Lower lobe of right lung (tissue), 2 donors: Measurements from ENCODE around the gene NCKAP1. TPM values are rescaled to one million over a fixed set of nuclear protein-coding genes. Genes with fewer than 3 reads are reported as not detected.
"Not testable (repeated sequence)": the region's sequence is repeated elsewhere in the genome, so short reads cannot be mapped to it uniquely, and the experiment has no call there.

Source experiments
- ATAC-seq, 2 donors: fragments of 200-7000 bp; cut with Tn5 transposase; one replicate each; pipeline ENCODE4 v1.9.1; 2020 to 2022; ENCODE audit warnings: mild to moderate bottlenecking in 2 of 2, moderate library complexity in 2 of 2
- DNase-seq: peaks from one replicate; pipeline ENCODE4 v3.0.0-alpha.2; 2020
- H3K27ac ChIP-seq: fragments of 200-600 bp; one replicate; pipeline ENCODE4 v1.8.0; 2022
- H3K27me3 ChIP-seq: fragments of 200-600 bp; one replicate; pipeline ENCODE4 v1.8.0; 2022; ENCODE audit warnings: low read depth
- H3K36me3 ChIP-seq: fragments of 200-600 bp; one replicate; pipeline ENCODE4 v1.8.0; 2022; ENCODE audit warnings: mild to moderate bottlenecking
- H3K4me1 ChIP-seq: fragments of 200-600 bp; one replicate; pipeline ENCODE4 v1.8.0; 2022
- H3K4me3 ChIP-seq: fragments of 200-600 bp; one replicate; pipeline ENCODE4 v1.8.0; 2022; ENCODE audit warnings: mild to moderate bottlenecking
- H3K9me3 ChIP-seq: fragments of 200-600 bp; one replicate; pipeline ENCODE4 v1.8.0; 2022
- intact Hi-C: fragments of 100-400 bp; cut with DNase I; formaldehyde crosslinking; loops from one replicate; pipeline ENCODE4 v1.11.0; 2022
- total RNA-seq: library from RNA; stranded (reverse); fragmentation: NEBNext Ultra II Directional; extraction: Animal tissue kit (Norgen Biotek cat#: 25700); gene quantifications from one replicate; pipeline ENCODE4 v1.2.1, GENCODE V29; 2021
- TF ChIP-seq, protein P1 (sequence below): fragments of 200-600 bp; IDR thresholded peaks from one replicate; pipeline ENCODE4 v1.8.0; 2022; ENCODE audit warnings: antibody characterized with exemption, mild to moderate bottlenecking
- donor health status: DM: no; HTN: yes; CAD: no; lungs with severe emphysema.

The NCKAP1 gene
- total RNA-seq, 1 donor from 2014 or later, result 96.8 TPM

DNA sequence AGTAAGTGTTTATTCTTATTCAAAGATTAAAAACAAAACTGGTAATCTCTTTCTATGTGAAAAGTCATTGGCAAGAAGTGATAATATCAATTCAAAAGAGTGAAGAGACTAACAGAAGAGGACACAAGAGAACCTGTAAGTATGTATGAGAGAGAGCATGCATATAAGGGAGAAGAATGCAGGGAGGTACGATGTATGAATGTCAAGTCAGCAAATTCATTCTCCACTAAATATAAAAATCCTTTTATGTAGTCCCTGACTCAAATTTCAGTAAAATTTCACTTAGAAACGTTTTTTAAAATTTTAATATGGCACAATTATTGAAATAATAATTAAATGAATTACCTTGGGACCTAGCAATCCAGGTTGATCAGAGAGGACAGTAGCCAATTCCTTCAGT, 55.3 kb downstream of the NCKAP1 start:
- H3K27me3 ChIP-seq, result no peaks in the 10 kb centered on the region
- H3K9me3 ChIP-seq, result no peaks in the 10 kb centered on the region
- ATAC-seq (no peak), DNase-seq (no peak)
- peaks cover 77% of the 10 kb centered on the region for H3K36me3 ChIP-seq
- H3K4me3 ChIP-seq, result no peak overlapping the region
- no peak overlapping the region for H3K27ac ChIP-seq
- TF ChIP-seq, protein P1, sequence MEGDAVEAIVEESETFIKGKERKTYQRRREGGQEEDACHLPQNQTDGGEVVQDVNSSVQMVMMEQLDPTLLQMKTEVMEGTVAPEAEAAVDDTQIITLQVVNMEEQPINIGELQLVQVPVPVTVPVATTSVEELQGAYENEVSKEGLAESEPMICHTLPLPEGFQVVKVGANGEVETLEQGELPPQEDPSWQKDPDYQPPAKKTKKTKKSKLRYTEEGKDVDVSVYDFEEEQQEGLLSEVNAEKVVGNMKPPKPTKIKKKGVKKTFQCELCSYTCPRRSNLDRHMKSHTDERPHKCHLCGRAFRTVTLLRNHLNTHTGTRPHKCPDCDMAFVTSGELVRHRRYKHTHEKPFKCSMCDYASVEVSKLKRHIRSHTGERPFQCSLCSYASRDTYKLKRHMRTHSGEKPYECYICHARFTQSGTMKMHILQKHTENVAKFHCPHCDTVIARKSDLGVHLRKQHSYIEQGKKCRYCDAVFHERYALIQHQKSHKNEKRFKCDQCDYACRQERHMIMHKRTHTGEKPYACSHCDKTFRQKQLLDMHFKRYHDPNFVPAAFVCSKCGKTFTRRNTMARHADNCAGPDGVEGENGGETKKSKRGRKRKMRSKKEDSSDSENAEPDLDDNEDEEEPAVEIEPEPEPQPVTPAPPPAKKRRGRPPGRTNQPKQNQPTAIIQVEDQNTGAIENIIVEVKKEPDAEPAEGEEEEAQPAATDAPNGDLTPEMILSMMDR, result no peak
- no peaks in the 10 kb centered on the region for H3K4me1 ChIP-seq
- intact Hi-C loops, result no loop called here

DNA sequence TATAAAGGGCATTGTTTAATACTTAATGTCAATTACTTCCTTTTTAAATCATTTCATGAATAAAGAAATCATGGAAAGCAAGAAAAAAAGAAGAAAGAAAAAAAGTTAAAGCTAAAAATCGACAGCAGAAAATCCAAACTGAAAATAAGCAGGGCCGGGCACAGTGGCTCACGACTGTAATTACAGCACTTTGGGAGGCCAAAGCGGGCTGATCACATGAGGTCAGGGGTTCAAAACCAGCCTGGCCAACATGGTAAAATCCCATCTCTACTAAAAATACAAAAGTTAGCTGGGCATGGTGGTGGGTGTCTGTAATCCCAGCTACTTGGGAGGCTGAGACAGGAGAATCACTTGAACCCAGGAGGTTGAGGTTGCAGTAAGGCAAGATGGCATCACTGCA, 56.8 kb downstream of the NCKAP1 start:
- DNase-seq, H3K27ac ChIP-seq, H3K4me1 ChIP-seq, intact Hi-C loops, ATAC-seq, H3K4me3 ChIP-seq, H3K9me3 ChIP-seq, H3K27me3 ChIP-seq: not testable (repeated sequence)
- peaks cover 85% of the 10 kb centered on the region for H3K36me3 ChIP-seq

DNA sequence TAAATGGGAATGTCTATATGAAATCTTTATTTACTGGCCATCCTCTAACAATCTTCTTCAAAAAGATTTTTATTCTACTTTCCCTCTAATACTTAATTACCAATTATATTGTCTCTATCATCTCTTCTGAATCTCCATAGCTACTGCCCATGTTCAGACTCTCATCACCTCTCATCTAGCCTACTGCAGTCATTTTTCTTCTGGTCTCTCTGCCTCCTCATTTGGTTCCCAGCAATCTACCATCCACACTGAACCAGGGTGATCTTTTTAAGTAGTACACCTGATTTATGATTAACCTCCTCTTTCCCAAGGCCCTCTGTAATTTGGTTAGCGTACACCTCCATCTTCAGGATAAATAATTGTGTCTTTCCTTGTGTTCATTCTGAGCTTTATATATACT, 57.6 kb downstream of the NCKAP1 start:
- Histone ChIP-seq H3K9me3 (no peaks in the 10 kb centered on the region), H3K27ac (no peak overlapping the region), H3K4me3 (no peak overlapping the region), H3K4me1 (no peaks in the 10 kb centered on the region), H3K27me3 (no peaks in the 10 kb centered on the region), H3K36me3 (peaks cover 87% of the 10 kb centered on the region)
- ATAC-seq (no peak), DNase-seq (no peak)
- TF ChIP-seq, protein P1, result no peak
- intact Hi-C loops, result no loop called here

DNA sequence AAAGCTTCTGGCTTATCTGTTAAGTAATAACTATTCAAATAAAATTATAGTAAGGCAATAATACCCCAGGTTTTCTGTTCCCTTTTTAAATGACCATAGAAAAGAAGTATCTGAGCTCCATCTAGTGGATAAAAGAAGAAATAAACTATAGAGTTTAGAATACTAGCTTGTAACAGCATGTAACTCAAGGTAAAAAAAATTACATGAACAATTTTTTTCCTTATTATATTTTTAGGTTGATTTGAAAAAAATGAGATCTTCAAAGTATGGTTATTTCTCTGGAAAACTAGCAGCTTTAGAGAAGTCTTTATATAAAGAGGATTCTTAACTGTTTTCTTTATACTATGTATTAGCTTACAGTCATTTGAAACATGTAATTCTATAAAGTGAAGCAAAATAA, 58.1 kb downstream of the NCKAP1 start:
- intact Hi-C loops, result no loop called here
- H3K27ac ChIP-seq, result no peak overlapping the region

DNA sequence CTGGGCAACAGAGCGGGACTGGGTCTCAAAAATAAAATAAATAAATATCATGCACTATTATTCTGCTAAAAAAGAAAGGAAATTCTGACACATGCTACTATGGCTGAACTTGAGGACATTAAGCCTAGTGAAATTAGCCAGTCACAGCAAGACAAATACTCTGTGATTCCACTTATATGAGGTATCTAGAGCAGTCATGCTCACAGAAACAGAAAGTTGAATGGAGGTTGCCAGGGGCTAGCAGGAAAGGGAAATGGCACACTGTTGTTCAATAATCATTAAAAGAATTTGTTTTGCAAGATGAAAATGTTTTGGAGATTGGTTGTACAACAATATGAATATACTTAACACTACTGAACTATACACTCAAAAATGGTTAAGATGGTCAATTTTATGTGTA, 60.8 kb downstream of the NCKAP1 start:
- intact Hi-C loops, result no loop called here
- no peak overlapping the region for H3K4me3 ChIP-seq
- H3K4me1 ChIP-seq, result no peaks in the 10 kb centered on the region
- no peak for ATAC-seq
- no peak for DNase-seq
- H3K9me3 ChIP-seq, result no peaks in the 10 kb centered on the region
- peaks cover 67% of the 10 kb centered on the region for H3K36me3 ChIP-seq
- H3K27ac ChIP-seq, result no peak overlapping the region
- no peaks in the 10 kb centered on the region for H3K27me3 ChIP-seq
- TF ChIP-seq, protein P1, result no peak

More for the DNA sequence above, 58.1 kb downstream of the NCKAP1 start:
- no peak for DNase-seq
- peaks cover 86% of the 10 kb centered on the region for H3K36me3 ChIP-seq
- H3K27me3 ChIP-seq, result no peaks in the 10 kb centered on the region
- ATAC-seq, result peak in 1 of 2 donors; percentile 65
- H3K4me1 ChIP-seq, result no peaks in the 10 kb centered on the region
- TF ChIP-seq, protein P1, result peak; percentile 55
- no peak overlapping the region for H3K4me3 ChIP-seq
- no peaks in the 10 kb centered on the region for H3K9me3 ChIP-seq

DNA sequence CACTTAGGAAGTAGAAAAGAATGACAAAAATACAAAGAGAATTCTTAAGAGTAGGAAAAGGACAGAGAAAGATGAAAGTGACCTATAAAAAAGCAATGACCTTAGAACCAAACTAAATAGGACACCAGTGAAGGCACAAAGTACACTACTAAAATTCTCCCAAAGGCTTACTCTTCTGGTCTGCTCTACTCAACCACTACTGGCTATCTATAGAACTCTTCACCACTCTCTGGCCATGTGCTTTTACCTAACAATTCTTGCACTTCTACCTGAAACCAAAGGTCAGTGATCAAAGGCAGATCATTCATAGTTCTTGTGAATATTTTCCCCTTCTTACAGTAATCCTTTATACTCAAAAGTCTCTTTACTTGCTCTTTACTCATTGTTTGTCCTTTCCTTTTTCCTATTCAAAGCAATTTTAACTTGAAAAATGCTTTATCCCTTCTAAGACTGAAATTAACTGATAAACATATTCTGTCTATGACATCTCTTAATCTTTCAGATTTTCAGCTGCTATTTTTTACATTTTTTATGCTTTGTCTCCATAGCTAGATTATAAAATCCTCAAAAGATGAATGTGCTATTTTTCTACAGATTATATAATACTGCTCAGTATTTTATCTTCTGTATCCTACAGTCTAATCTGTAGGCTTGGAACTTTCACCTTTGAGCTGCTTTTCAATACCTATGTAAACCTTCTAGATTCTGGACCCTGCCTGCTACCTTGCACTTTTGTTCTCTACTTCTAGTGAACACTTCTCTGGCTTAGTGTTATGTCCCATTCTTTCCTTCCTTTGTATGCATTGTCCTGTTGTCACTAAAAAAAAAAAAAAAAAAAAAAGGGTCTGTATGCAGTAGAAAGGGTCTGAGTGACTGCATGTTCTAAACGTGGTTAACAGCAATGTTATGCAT, 64.6 kb downstream of the NCKAP1 start:
- DNase-seq (no peak), ATAC-seq (no peak)
- Histone ChIP-seq H3K27me3 (no peaks in the 10 kb centered on the region), H3K27ac (no peak overlapping the region), H3K4me3 (no peak overlapping the region), H3K9me3 (no peaks in the 10 kb centered on the region), H3K4me1 (no peaks in the 10 kb centered on the region), H3K36me3 (peaks cover 42% of the 10 kb centered on the region)
- TF ChIP-seq, protein P1, result no peak
- intact Hi-C loops, result no loop called here
